DOHH2 (cell line): ENCODE measurements around the gene ZBED1.
"Not testable (repeated sequence)": the region's sequence is repeated elsewhere in the genome, so short reads cannot be mapped to it uniquely, and the experiment has no call there.

ENCODE experiments used
- H3F3A ChIP-seq: fragments of 200-600 bp; sonication (generic), shearing (Covaris generic); 2 replicates; pipeline ENCODE4 v1.6.0; 2016; ENCODE audit warnings: antibody characterized with exemption, mild to moderate bottlenecking; ENCODE audit not compliant: control insufficient read depth, insufficient read depth
- H3K27ac ChIP-seq: fragments of 200-600 bp; sonication (generic); 2 replicates; pipeline ENCODE4 v1.5.1; 2014; ENCODE audit warnings: low read depth, mild to moderate bottlenecking, low read length, moderate library complexity
- H3K27me3 ChIP-seq: fragments of 200-600 bp; sonication (generic); 2 replicates; pipeline ENCODE4 v1.6.1; 2014; ENCODE audit warnings: mild to moderate bottlenecking, low read length, mixed read lengths; ENCODE audit not compliant: control insufficient read depth
- H3K36me3 ChIP-seq: fragments of 200-600 bp; sonication (generic); 2 replicates; pipeline ENCODE4 v1.6.1; 2014; ENCODE audit warnings: mild to moderate bottlenecking, low read length, moderate library complexity, mixed read lengths; ENCODE audit not compliant: control insufficient read depth
- H3K4me1 ChIP-seq: fragments of 200-600 bp; sonication (generic); 2 replicates; pipeline ENCODE4 v1.6.1; 2014; ENCODE audit warnings: mild to moderate bottlenecking, low read length, mixed read lengths; ENCODE audit not compliant: control insufficient read depth
- H3K4me2 ChIP-seq: fragments of 200-600 bp; sonication (generic); 2 replicates; pipeline ENCODE4 v1.6.0; 2014; ENCODE audit warnings: mild to moderate bottlenecking, low read length, moderate library complexity
- H3K4me3 ChIP-seq: fragments of 200-600 bp; sonication (generic); 2 replicates; pipeline ENCODE4 v1.5.1; 2014; ENCODE audit warnings: mild to moderate bottlenecking, low read length, mixed read lengths
- H3K79me2 ChIP-seq: fragments of 200-600 bp; sonication (generic); 2 replicates; pipeline ENCODE4 v1.6.1; 2014; ENCODE audit warnings: mild to moderate bottlenecking, low read length, mixed read lengths; ENCODE audit not compliant: control insufficient read depth
- H3K9me2 ChIP-seq: fragments of 200-600 bp; sonication (generic); replicated peaks from 2 replicates; pipeline ENCODE4 v1.6.1; 2014; ENCODE audit warnings: mild to moderate bottlenecking, low read length, mixed read lengths; ENCODE audit not compliant: control insufficient read depth
- H3K9me3 ChIP-seq: fragments of 200-600 bp; sonication (generic); 2 replicates; pipeline ENCODE4 v1.6.1; 2014; ENCODE audit warnings: antibody characterized with exemption, low read length, mixed read lengths; ENCODE audit not compliant: control insufficient read depth, insufficient read depth
- H4K20me1 ChIP-seq: fragments of 200-600 bp; sonication (generic); 2 replicates; pipeline ENCODE4 v1.6.0; 2014; ENCODE audit warnings: low read depth, mild to moderate bottlenecking, antibody characterized with exemption, low read length, moderate library complexity; ENCODE audit not compliant: control insufficient read depth, insufficient read depth
- CTCF ChIP-seq: fragments of 200-600 bp; sonication (generic); IDR thresholded peaks from one replicate; pipeline ENCODE4 v1.5.1; 2014; ENCODE audit warnings: antibody characterized with exemption, mild to moderate bottlenecking, low read depth, low read length; ENCODE audit not compliant: poor library complexity, severe bottlenecking
- EZH2phosphoT487 ChIP-seq: fragments of 200-600 bp; sonication (generic); IDR thresholded peaks from 2 replicates; pipeline ENCODE4 v1.6.1; 2017; ENCODE audit warnings: borderline replicate concordance, mild to moderate bottlenecking, antibody characterized with exemption, low read length, moderate library complexity, mixed read lengths

The ZBED1 gene

GRCh38 chrX:2474280-2474962 is 26.4 kb downstream of the ZBED1 start:
- no peaks in the 10 kb centered on the region for H3K9me2 ChIP-seq
- H3K36me3 ChIP-seq = no peaks in the 10 kb centered on the region
- peaks cover 59% of the 10 kb centered on the region for H3K79me2 ChIP-seq

GRCh38 chrX:2473064-2473463 is 27.7 kb downstream of the ZBED1 start:
- not testable (repeated sequence) for H3K4me1 ChIP-seq, H3F3A ChIP-seq, H3K4me3 ChIP-seq, H3K27me3 ChIP-seq, H3K9me2 ChIP-seq, H3K36me3 ChIP-seq, H4K20me1 ChIP-seq, H3K4me2 ChIP-seq, H3K9me3 ChIP-seq, H3K27ac ChIP-seq
- H3K79me2 ChIP-seq = peaks cover 56% of the 10 kb centered on the region

More at GRCh38 chrX:2474280-2474962, 26.4 kb downstream of the ZBED1 start:
- TF ChIP-seq CTCF = no peak
- no peak for TF ChIP-seq EZH2phosphoT487
- no peak overlapping the region for H3K4me2 ChIP-seq
- no peak overlapping the region for H3K4me3 ChIP-seq
- H3K27ac ChIP-seq = no peak overlapping the region
- no peaks in the 10 kb centered on the region for H3F3A ChIP-seq
- H3K4me1 ChIP-seq = no peaks in the 10 kb centered on the region
- H4K20me1 ChIP-seq = peaks cover 8% of the 10 kb centered on the region; the same call in 1 of the 2 replicates
- H3K9me3 ChIP-seq = no peaks in the 10 kb centered on the region
- H3K27me3 ChIP-seq = no peaks in the 10 kb centered on the region

- Histone ChIP-seq H3K4me3 (no peak overlapping the region), H3K27me3 (no peaks in the 10 kb centered on the region), H3K9me3 (no peaks in the 10 kb centered on the region), H3K36me3 (no peaks in the 10 kb centered on the region), H3K27ac (no peak overlapping the region), H4K20me1 (peaks cover 7% of the 10 kb centered on the region; the same call in 1 of the 2 replicates), H3K4me1 (no peaks in the 10 kb centered on the region), H3K79me2 (peaks cover 57% of the 10 kb centered on the region), H3K9me2 (no peaks in the 10 kb centered on the region), H3K4me2 (no peak overlapping the region), H3F3A (no peaks in the 10 kb centered on the region)
- no peak for TF ChIP-seq EZH2phosphoT487
- TF ChIP-seq CTCF = no peak
Measured at GRCh38 chrX:2471641-2472040, 29.1 kb downstream of the ZBED1 start.

- H3K27ac ChIP-seq, H3K27me3 ChIP-seq, H3K9me2 ChIP-seq, H3K9me3 ChIP-seq, H3K4me2 ChIP-seq, H3K36me3 ChIP-seq, H4K20me1 ChIP-seq, H3K4me3 ChIP-seq, H3K4me1 ChIP-seq, H3F3A ChIP-seq: not testable (repeated sequence)
- H3K79me2 ChIP-seq = peaks cover 58% of the 10 kb centered on the region
Measured at GRCh38 chrX:2471126-2471525, 29.6 kb downstream of the ZBED1 start.

- not testable (repeated sequence) for H3F3A ChIP-seq, H3K27me3 ChIP-seq, H3K9me2 ChIP-seq, H4K20me1 ChIP-seq, H3K4me2 ChIP-seq, H3K4me3 ChIP-seq, H3K27ac ChIP-seq, H3K4me1 ChIP-seq, H3K36me3 ChIP-seq, H3K9me3 ChIP-seq
- peaks cover 57% of the 10 kb centered on the region for H3K79me2 ChIP-seq
Measured at GRCh38 chrX:2469852-2470251, 30.9 kb downstream of the ZBED1 start.
